HepG2 (cell line): Measurements from ENCODE around the gene LYSET. TPM values are rescaled to one million over a fixed set of nuclear protein-coding genes. Genes with fewer than 3 reads are reported as not detected.
A peak's percentile ranks its signal among the peaks of the same experiment; 100 is the strongest.

Source experiments
- ATAC-seq: fragments of 200-7000 bp; cut with Tn5 transposase; 3 replicates; pipeline ENCODE4 v1.9.1; 2020; ENCODE audit warnings: mild to moderate bottlenecking, moderate library complexity
- BruUV-seq: library from RNA; stranded (reverse); fragments of 400-500 nt; replicated peaks from 2 replicates; lab custom pipeline; 2021; lab: Mats Ljungman, UMichigan
- CTCF ChIA-PET: fragments of 300-600 bp; formaldehyde crosslinking; extraction: SDS; loops from one replicate; lab custom pipeline; 2021; ENCODE audit warnings: low total read pairs, inconsistent platforms, low intra/inter-chr PET ratio; lab: Yijun Ruan, JAX
- POLR2A ChIA-PET: fragments of 350-600 bp; sonication (Branson Sonifier 250); formaldehyde crosslinking; loops from one replicate; lab custom pipeline; 2020; ENCODE audit warnings: antibody characterized with exemption, inconsistent platforms; lab: Yijun Ruan, JAX
- DNase-seq: peaks from one replicate; pipeline ENCODE4 v3.0.0-alpha.2; 2015; ENCODE audit warnings: low spot score
- FAIRE-seq: peaks from 3 replicates; lab custom pipeline; 2011; peaks lifted over from hg19 to GRCh38; lab: Jason Lieb, UNC
- H2AFZ ChIP-seq: one replicate; pipeline ENCODE4 v1.6.1; 2011; ENCODE audit warnings: low read length, inconsistent platforms
- H3K27ac ChIP-seq: fragments of 300-600 bp; 3 replicates; pipeline ENCODE4 v1.8.0; 2011; ENCODE audit warnings: mixed run types, mild to moderate bottlenecking, mixed read lengths, low read length, inconsistent platforms; ENCODE audit not compliant: insufficient read depth; ENCODE audit errors: extremely low read length
- H3K27me3 ChIP-seq, 2 experiments: fragments of 200-600 bp in 1 of 2; 2 replicates in 1 of 2; 3 replicates in 1 of 2; pipeline versions ENCODE4 v1.6.0 to v1.8.0; 2011; ENCODE audit warnings: low read length in 2 of 2, mild to moderate bottlenecking in 2 of 2, moderate library complexity in 2 of 2, inconsistent platforms in 1 of 2; ENCODE audit not compliant: insufficient read depth in 2 of 2, control insufficient read depth in 1 of 2
- H3K36me3 ChIP-seq, 2 experiments: fragments of 200-600 bp in 1 of 2; replicated peaks in 1 of 2; 2 replicates in 1 of 2; 3 replicates in 1 of 2; pipeline versions ENCODE4 v1.5.1 to v1.8.0; 2011; ENCODE audit warnings: low read length in 2 of 2, inconsistent platforms in 1 of 2; ENCODE audit not compliant: insufficient read depth in 2 of 2, control insufficient read depth in 1 of 2
- H3K4me1 ChIP-seq: 2 replicates; pipeline ENCODE4 v1.5.1; 2012; ENCODE audit warnings: low read length, inconsistent platforms; ENCODE audit not compliant: insufficient read depth
- H3K4me2 ChIP-seq: 2 replicates; pipeline ENCODE4 v1.6.0; 2011; ENCODE audit warnings: low read depth, low read length, inconsistent platforms
- H3K4me3 ChIP-seq, 3 experiments: fragments of 200-600 bp in 1 of 3; sonication (generic), shearing (Covaris generic) in 1 of 3; replicated peaks in 1 of 3; 2 replicates each; pipeline ENCODE4 v1.5.1; 2011 to 2016; ENCODE audit warnings: low read length in 3 of 3, inconsistent platforms in 2 of 3, low read depth in 2 of 3, mild to moderate bottlenecking in 2 of 3, control low read depth in 1 of 3, mixed read lengths in 1 of 3; ENCODE audit not compliant: insufficient read depth in 1 of 3
- H3K79me2 ChIP-seq: one replicate; pipeline ENCODE4 v1.6.1; 2011; ENCODE audit warnings: low read length, inconsistent platforms; ENCODE audit not compliant: insufficient read depth
- H3K9ac ChIP-seq: 2 replicates; pipeline ENCODE4 v1.6.0; 2011; ENCODE audit warnings: mild to moderate bottlenecking, low read depth, low read length, inconsistent platforms; ENCODE audit not compliant: insufficient read depth
- H3K9me3 ChIP-seq: 2 replicates; pipeline ENCODE4 v1.5.1; 2012; ENCODE audit warnings: mild to moderate bottlenecking, low read length
- H4K20me1 ChIP-seq: 2 replicates; pipeline ENCODE4 v1.6.0; 2011; ENCODE audit warnings: inconsistent platforms, mild to moderate bottlenecking, low read length, moderate library complexity; ENCODE audit not compliant: insufficient read depth
- CEBPB ChIP-seq: IDR thresholded peaks from 2 replicates; pipeline ENCODE4 v1.6.1; 2011; ENCODE audit warnings: low read depth, low read length, improper control_type of control experiment, borderline replicate concordance
- CEBPG ChIP-seq: IDR thresholded peaks from 2 replicates; pipeline ENCODE4 v1.6.1; 2016
- GPN1 ChIP-seq: sonication (generic); formaldehyde crosslinking; IDR thresholded peaks from 2 replicates; pipeline ENCODE4 v1.5.1; 2020; ENCODE audit warnings: missing genetic modification reagents, borderline replicate concordance
- HOXA3 ChIP-seq: sonication (generic); formaldehyde crosslinking; IDR thresholded peaks from 2 replicates; pipeline ENCODE4 v1.5.0; 2020; ENCODE audit warnings: missing genetic modification reagents
- PBX2 ChIP-seq: IDR thresholded peaks from 2 replicates; pipeline ENCODE4 v1.6.1; 2016; ENCODE audit warnings: control low read depth
- SPEN ChIP-seq: sonication (generic); formaldehyde crosslinking; IDR thresholded peaks from 2 replicates; pipeline ENCODE4 v1.5.1; 2020; ENCODE audit warnings: low read depth, mild to moderate bottlenecking, missing genetic modification reagents
- TEAD3 ChIP-seq: optimal IDR thresholded peaks from 2 replicates; pipeline ENCODE3; 2016; ENCODE audit warnings: borderline replicate concordance
- ZEB1 ChIP-seq: IDR thresholded peaks from 2 replicates; pipeline ENCODE4 v1.6.1; 2012; ENCODE audit warnings: mild to moderate bottlenecking, low read depth, inconsistent platforms; ENCODE audit not compliant: insufficient replicate concordance
- ZNF292 ChIP-seq: sonication (generic); formaldehyde crosslinking; IDR thresholded peaks from 2 replicates; pipeline ENCODE4 v1.8.1; 2022; ENCODE audit warnings: mild to moderate bottlenecking, low read depth, missing genetic modification reagents, borderline replicate concordance
- ZNF558 ChIP-seq: sonication (generic); formaldehyde crosslinking; IDR thresholded peaks from 2 replicates; pipeline ENCODE4 v1.9.0; 2022; ENCODE audit warnings: mild to moderate bottlenecking, missing genetic modification reagents, borderline replicate concordance
- WGBS: methylation state at CpG from one replicate; pipeline ENCODE4 v1.1.6; 2017; ENCODE audit warnings: low lambda C conversion rate; 5-methylcytosine and 5-hydroxymethylcytosine counted together
- in situ Hi-C: cut with HindIII; loops from 2 replicates; pipeline ENCODE4 v1.10.0; 2017; ENCODE audit warnings: low pct_unique_long_range_greater_than_20kb; ENCODE audit not compliant: extremely low pct_ligation_motif_present
- intact Hi-C: fragments of 100-400 bp; cut with micrococcal nuclease; formaldehyde crosslinking; loops from one replicate; pipeline ENCODE4 v1.10.0; 2022; ENCODE audit not compliant: unreplicated experiment
- polyA plus RNA-seq, 8 experiments: library from polyadenylated mRNA; depleted of rRNA in 3 of 8; stranded (reverse) in 7 of 8; unstranded in 1 of 8; fragments of >200 nt; fragmentation: Illumina TruSeq in 4 of 8; extraction: Trizol in 4 of 8; gene quantifications; 2 replicates each; pipeline versions ENCODE4 v1.2.1 to v1.2.3, GENCODE V29; 2011 to 2016; ENCODE audit warnings: low read depth in 4 of 8, missing spikeins in 1 of 8, mixed read lengths in 1 of 8; ENCODE audit not compliant: insufficient read depth in 1 of 8
- total RNA-seq, 5 experiments: library from RNA; depleted of rRNA; stranded (reverse); fragments of >200 nt; fragmentation: Illumina TruSeq; extraction: Trizol; gene quantifications; 2 replicates each; pipeline ENCODE4 v1.2.3, GENCODE V29; 2016; ENCODE audit warnings: low read depth in 1 of 5

The LYSET gene
- total and polyA plus RNA-seq, 2 of the 13 experiments (the other 11 are each of a cell fraction or from before 2014, with no cell fraction given) = 19.1 to 36.6 TPM

- H2AFZ ChIP-seq = no peak overlapping the region
- no peaks in the 10 kb centered on the region for H3K27me3 ChIP-seq
- POLR2A ChIA-PET = no interaction called here
- peak; percentile 43 for DNase-seq
- H3K4me1 ChIP-seq = peaks cover 15% of the 10 kb centered on the region
- H3K4me2 ChIP-seq = no peak overlapping the region
- no peak overlapping the region for H3K9ac ChIP-seq
- H3K4me3 ChIP-seq = no peak overlapping the region
- H4K20me1 ChIP-seq = no peaks in the 10 kb centered on the region
- in situ Hi-C loops (no loop called here), intact Hi-C loops (no loop called here)
- TF ChIP-seq ZNF292 (CRISPR knock-in tag) (0 out of 2 replicates have a peak, but pooled peaks have one; percentile 40), HOXA3 (CRISPR knock-in tag) (0 out of 2 replicates have a peak, but pooled peaks have one; percentile 18), PBX2 (CRISPR knock-in tag) (peak; percentile 24; the same call in 1 of the 2 replicates), ZEB1 (peak; percentile 36), GPN1 (CRISPR knock-in tag) (no peak), CEBPG (CRISPR knock-in tag) (peak; percentile 83), SPEN (no peak), ZNF558 (CRISPR knock-in tag) (no peak), TEAD3 (CRISPR knock-in tag) (peak; percentile 53), CEBPB (peak; percentile 93)
- no peaks in the 10 kb centered on the region for H3K9me3 ChIP-seq
- FAIRE-seq = peak; percentile 52
- no TSS peak for BruUV-seq
- peaks cover 2% of the 10 kb centered on the region for H3K79me2 ChIP-seq
- ATAC-seq = peak; percentile 73
- no peaks in the 10 kb centered on the region for H3K36me3 ChIP-seq
- CTCF ChIA-PET = no interaction called here
- no peak overlapping the region for H3K27ac ChIP-seq
- 87% methylated on average over 5 of the region's 5 CpGs for WGBS
Measured at GRCh38 chr14:93200553-93200952, 15.4 kb downstream of the LYSET start.
